Fibroblast of skin of back (primary cell): ENCODE results near the gene RFX3.

Experiments
- DNase-seq: peaks from one replicate; pipeline ENCODE4 v3.0.0-alpha.2; 2013

RFX3 gene

GRCh38 chr9:3191715-3192114 is 334.1 kb downstream of the RFX3 start:
- DNase-seq, result no peak

- DNase-seq, result no peak
These were observed 336.5 kb downstream of the RFX3 start for GRCh38 chr9:3189113-3189861.

- no peak for DNase-seq
These were observed 339.1 kb downstream of the RFX3 start for GRCh38 chr9:3186751-3187150.

- DNase-seq, result peak; percentile 27
These were observed 344.5 kb downstream of the RFX3 start for GRCh38 chr9:3181049-3181953.

- no peak for DNase-seq
These were observed 345.1 kb downstream of the RFX3 start for GRCh38 chr9:3180696-3181048.

GRCh38 chr9:3179711-3180110 is 346.1 kb downstream of the RFX3 start:
- no peak for DNase-seq

GRCh38 chr9:3177936-3178335 is 347.9 kb downstream of the RFX3 start:
- peak; percentile 24 for DNase-seq

- DNase-seq, result no peak
These were observed 348.5 kb downstream of the RFX3 start for GRCh38 chr9:3177146-3177761.

- no peak for DNase-seq
These were observed 352.4 kb downstream of the RFX3 start for GRCh38 chr9:3173374-3173773.

- DNase-seq, result no peak
These were observed 355.0 kb downstream of the RFX3 start for GRCh38 chr9:3170819-3171218.
